ENCODE data around the gene PNMA1. TPM values are rescaled to one million over a fixed set of nuclear protein-coding genes. Genes with fewer than 3 reads are reported as not detected.

Gene PNMA1
- total and polyA plus RNA-seq, 2 donors (not counting 1 experiment from before 2014, with no cell fraction given), result 9.5 to 31.6 TPM

DNA sequence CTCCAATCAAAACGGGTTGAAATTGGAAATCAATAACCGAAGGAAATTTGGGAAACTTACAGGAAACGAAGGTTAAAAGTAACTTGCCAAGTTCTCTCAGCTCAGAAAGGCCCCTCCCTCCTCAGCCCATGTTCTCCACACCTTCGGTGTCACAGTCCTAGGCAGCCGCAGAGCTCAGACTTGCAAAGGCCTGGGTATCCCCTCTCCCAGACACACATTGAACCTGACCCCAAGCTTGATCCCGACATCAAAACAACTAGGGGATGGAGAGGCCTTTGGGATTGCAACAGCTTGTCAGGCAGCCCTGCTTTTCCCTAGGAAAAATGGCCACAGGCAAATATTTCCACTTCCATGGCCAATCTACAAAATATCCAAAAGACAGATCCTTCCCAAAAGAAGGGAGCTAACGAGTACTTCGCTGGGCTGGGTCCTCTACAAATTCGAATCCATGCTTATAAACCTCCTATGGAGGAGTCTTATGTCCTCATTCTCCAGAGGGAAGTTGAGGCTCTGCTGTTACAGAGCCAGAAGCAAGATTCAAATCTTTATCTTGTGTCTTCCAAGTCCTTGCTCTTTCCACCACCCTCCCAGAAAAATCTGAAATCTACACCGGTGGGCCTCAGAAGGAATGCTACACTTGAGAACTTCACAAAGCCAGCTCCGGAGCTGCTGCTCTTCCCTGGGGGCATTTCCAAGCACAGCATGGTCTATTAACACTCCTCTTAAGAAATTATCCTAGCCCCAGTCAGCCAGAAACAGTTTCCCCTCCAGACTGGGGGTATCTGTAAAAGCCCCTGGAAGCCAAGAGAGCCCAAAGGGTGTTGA lies 35.7 kb upstream of the PNMA1 start:
- H4K20me1 ChIP-seq (ENCODE audit: control insufficient read depth, insufficient read depth, low read length, poor library complexity, severe bottlenecking), result peaks cover 96% of the 10 kb centered on the region

More for the DNA sequence above, 35.7 kb upstream of the PNMA1 start:
- Histone ChIP-seq H2AFZ (ENCODE audit: insufficient read depth, low read depth, low read length, poor library complexity, severe bottlenecking) (no peak overlapping the region), H3K9me3 (ENCODE audit: control extremely low read depth in 1 of 3, control insufficient read depth in 2 of 3, insufficient read depth in 1 of 3, low read length in 2 of 3) (no peaks in the 10 kb centered on the region), H3K36me3 (replicated peaks in 1 of 2; ENCODE audit: control extremely low read depth in 1 of 2, control insufficient read depth in 1 of 2, extremely low read depth in 1 of 2, insufficient read depth in 2 of 2, low read length in 1 of 2) (peaks cover 0 to 16% of the 10 kb centered on the region in 2 experiments), H3K4me2 (replicated peaks; ENCODE audit: low read depth, low read length, poor library complexity, severe bottlenecking) (peak overlapping the region; percentile 93), H3K4me3 (ENCODE audit: control extremely low read depth in 1 of 5, extremely low read depth in 1 of 5, insufficient read depth in 1 of 5, low read depth in 2 of 5, low read length in 4 of 5) (no peak overlapping the region), H3K4me1 (ENCODE audit: control insufficient read depth in 2 of 2, insufficient read depth in 2 of 2, low read length in 2 of 2) (peaks cover 95 to 99% of the 10 kb centered on the region in 2 donors), H3K27me3 (replicated peaks in 1 of 4; ENCODE audit: control extremely low read depth in 1 of 4, control insufficient read depth in 3 of 4, insufficient read depth in 4 of 4, low read length in 3 of 4) (no peaks in the 10 kb centered on the region), H3K9ac (ENCODE audit: low read length) (no peak overlapping the region), H3K27ac (ENCODE audit: low read length in 2 of 2) (peak overlapping the region; percentile 86 to 90), H3K79me2 (ENCODE audit: control insufficient read depth, insufficient read depth, low read length) (peaks cover 100% of the 10 kb centered on the region)
- Mint-ChIP-seq H3K27me3 (no peaks in the 10 kb centered on the region), H3K4me3 (peak overlapping the region; percentile 47), H3K4me1 (peaks cover 96% of the 10 kb centered on the region), H3K27ac (peak overlapping the region; percentile 94), H3K9me3 (ENCODE audit: insufficient read depth) (no peaks in the 10 kb centered on the region)
- ChIA-PET POLR2A (interaction anchor here (1.8 kb wide), 1 partner anchor 10 kb away, joined by 12 read pairs; a partner anchor contains a TSS), CTCF (interaction anchor here (1.1 to 17.2 kb wide), 6 partner anchors 9 to 75 kb away, joined by 3 to 220 read pairs (median 30); no protein-coding TSS in a partner anchor)
- 63% methylated on average over 6 of the region's 11 CpGs for WGBS (ENCODE audit: insufficient coverage)
- no peak for TF ChIP-seq EZH2 (IDR thresholded peaks at IDR 0.05; ENCODE audit: borderline replicate concordance, insufficient read depth, low read depth, low read length, poor library complexity, severe bottlenecking)
- TF ChIP-seq, protein P1, sequence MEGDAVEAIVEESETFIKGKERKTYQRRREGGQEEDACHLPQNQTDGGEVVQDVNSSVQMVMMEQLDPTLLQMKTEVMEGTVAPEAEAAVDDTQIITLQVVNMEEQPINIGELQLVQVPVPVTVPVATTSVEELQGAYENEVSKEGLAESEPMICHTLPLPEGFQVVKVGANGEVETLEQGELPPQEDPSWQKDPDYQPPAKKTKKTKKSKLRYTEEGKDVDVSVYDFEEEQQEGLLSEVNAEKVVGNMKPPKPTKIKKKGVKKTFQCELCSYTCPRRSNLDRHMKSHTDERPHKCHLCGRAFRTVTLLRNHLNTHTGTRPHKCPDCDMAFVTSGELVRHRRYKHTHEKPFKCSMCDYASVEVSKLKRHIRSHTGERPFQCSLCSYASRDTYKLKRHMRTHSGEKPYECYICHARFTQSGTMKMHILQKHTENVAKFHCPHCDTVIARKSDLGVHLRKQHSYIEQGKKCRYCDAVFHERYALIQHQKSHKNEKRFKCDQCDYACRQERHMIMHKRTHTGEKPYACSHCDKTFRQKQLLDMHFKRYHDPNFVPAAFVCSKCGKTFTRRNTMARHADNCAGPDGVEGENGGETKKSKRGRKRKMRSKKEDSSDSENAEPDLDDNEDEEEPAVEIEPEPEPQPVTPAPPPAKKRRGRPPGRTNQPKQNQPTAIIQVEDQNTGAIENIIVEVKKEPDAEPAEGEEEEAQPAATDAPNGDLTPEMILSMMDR (IDR thresholded peaks at IDR 0.05), result no peak
- ATAC-seq (ENCODE audit: low read depth) (no peak), DNase-seq (no peak)
- intact Hi-C loops (cut with micrococcal nuclease), result loop anchor here (5.0 kb wide), 2 partner anchors 38 to 137 kb away; partner anchors contain the start of genes PNMA1 and ZNF410
